Ureter (tissue), 1 donor: ENCODE measurements around the gene CNTN4. TPM values are rescaled to one million over a fixed set of nuclear protein-coding genes. Genes with fewer than 3 reads are reported as not detected.
"Not testable (repeated sequence)": the region's sequence is repeated elsewhere in the genome, so short reads cannot be mapped to it uniquely, and the experiment has no call there.

Experiments
- DNase-seq: peaks from one replicate; pipeline ENCODE4 v3.0.0-alpha.2; 2020; ENCODE audit warnings: low spot score
- total RNA-seq: library from RNA; stranded (reverse); gene quantifications from one replicate; pipeline ENCODE4 v1.2.4, GENCODE V29; 2023
- donor health status: DM: yes; HTN: yes; CAD: no.

CNTN4 gene
- total RNA-seq, 1 donor from 2014 or later = 15.3 TPM

GRCh38 chr3:2908693-2909351, 810.2 kb downstream of the CNTN4 start:
- no peak for DNase-seq

- no peak for DNase-seq
Observed at GRCh38 chr3:2910997-2911396, 812.3 kb downstream of the CNTN4 start.

DNA sequence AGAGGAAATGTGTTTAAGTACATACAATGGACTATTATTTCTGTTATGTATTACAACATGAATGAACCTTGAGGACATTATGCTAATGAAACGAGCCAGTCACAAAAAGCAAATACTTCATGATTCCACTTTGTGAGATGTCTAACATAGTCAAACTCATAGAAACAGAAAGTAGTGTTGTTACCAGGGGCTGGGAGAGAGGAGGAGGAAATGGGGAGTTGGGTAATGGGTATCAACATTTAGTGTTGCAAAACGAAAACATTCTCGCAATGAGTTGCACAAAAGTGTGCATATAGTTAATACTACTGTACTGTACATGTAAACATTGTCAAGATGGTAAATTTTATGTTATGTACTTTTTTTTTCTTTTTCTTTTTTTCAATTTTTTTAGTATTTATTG, 817.2 kb downstream of the CNTN4 start:
- no peak for DNase-seq

DNA sequence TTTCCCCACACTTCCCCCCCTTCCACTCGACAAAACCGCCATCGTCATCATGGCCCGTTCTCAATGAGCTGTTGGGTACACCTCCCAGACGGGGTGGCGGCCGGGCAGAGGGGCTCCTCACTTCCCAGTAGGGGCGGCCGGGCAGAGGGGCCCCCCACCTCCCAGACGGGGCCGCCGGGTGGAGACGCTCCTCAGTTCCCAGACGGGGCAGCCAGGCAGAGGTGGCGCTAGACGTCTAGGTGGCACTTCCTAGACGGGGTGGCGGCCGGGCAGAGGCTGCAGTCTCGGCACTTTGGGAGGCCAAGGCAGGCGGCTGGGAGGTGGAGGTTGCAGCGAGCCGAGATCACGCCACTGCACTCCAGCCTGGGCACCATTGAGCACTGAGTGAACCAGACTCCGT, 818.0 kb downstream of the CNTN4 start:
- not testable (repeated sequence) for DNase-seq

DNA sequence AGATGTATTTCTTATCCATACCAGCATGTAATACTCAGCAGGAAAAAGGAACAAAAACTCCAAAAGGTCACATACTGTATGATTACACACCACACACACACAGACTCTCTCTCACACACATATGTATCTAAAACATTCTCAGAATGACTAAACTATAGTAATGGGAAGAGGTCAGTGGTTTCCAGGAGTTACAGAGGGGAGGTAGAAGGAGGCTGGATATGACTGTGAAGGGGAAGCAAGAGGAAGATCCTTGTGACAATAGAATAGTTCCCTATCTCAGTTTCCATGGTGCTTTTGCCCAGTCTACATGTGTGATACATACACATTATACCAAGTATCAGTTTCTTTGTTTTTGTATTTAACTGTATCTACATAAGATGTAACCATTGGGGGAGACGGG, 821.4 kb downstream of the CNTN4 start:
- no peak for DNase-seq

- DNase-seq = no peak
Observed at GRCh38 chr3:2921452-2921851, 822.8 kb downstream of the CNTN4 start.

- DNase-seq = no peak
Observed at GRCh38 chr3:2921903-2922302, 823.2 kb downstream of the CNTN4 start.

GRCh38 chr3:2923390-2923789, 824.7 kb downstream of the CNTN4 start:
- no peak for DNase-seq

- DNase-seq = no peak
Observed at GRCh38 chr3:2927259-2927658, 828.6 kb downstream of the CNTN4 start.

GRCh38 chr3:2929574-2929973, 830.9 kb downstream of the CNTN4 start:
- DNase-seq = no peak

GRCh38 chr3:2931265-2931664, 832.6 kb downstream of the CNTN4 start:
- no peak for DNase-seq

- DNase-seq = no peak
Observed at GRCh38 chr3:2934541-2934940, 835.9 kb downstream of the CNTN4 start.

- no peak for DNase-seq
Observed at GRCh38 chr3:2937055-2937454, 838.4 kb downstream of the CNTN4 start.

- no peak for DNase-seq
Observed at GRCh38 chr3:2937592-2937991, 838.9 kb downstream of the CNTN4 start.

DNA sequence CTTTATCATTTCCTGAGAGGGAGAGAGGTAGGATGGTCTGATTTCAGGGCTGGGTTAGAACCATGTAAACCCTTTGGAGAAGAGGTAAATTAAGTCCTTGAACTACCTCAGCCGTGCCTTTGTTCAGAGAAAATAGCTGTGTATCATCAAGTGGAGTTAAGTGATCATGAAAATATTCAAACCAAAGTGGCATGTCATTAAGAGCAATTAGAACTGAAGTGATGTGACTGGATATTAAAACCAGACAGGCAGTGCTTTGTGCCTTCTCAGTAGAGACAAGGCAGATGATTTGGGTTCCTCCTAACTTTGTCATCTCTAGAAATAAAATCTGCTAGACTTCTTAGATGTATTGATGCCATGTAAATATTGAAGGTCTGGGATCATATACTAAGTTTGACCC, 840.0 kb downstream of the CNTN4 start:
- DNase-seq = no peak

GRCh38 chr3:2940062-2940461, 841.4 kb downstream of the CNTN4 start:
- DNase-seq = no peak

DNA sequence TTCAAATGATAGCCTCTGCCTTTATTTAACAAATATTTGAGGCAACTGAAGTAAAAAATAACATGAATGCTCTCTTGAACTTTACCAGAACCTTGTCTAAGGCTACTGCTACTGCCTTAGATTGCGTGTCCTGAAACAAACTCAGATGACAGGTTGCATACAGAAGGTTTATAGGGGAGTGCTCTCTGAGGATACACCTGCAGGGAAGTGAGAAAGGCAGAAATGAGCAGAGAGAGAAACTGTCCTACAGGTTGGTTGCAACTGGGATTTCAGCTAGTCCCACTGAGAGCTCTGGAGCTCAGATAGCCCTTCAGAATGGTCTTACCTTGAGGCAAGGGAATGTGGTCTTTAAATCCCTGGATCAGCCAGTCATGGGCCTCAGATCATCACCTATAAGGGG, 846.0 kb downstream of the CNTN4 start:
- DNase-seq = no peak

DNA sequence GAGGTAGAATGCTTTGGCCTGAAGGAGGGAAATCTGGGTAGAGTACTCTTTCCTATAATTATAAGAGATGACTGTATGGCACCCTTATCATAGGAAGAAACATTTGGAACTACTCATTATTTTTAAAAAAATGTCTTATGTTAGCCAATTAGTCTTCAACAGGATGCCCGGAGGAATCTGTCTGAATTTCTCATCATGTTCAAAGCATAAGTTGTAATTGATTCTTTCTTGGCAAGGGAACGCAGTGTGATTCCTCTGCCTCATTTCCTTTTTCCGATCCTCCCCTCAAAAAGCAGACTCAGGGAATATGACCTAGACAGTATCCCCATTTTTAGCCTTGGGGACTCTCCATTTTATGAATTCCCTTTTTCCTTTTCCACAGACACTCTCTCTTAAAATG, 846.5 kb downstream of the CNTN4 start:
- no peak for DNase-seq

DNA sequence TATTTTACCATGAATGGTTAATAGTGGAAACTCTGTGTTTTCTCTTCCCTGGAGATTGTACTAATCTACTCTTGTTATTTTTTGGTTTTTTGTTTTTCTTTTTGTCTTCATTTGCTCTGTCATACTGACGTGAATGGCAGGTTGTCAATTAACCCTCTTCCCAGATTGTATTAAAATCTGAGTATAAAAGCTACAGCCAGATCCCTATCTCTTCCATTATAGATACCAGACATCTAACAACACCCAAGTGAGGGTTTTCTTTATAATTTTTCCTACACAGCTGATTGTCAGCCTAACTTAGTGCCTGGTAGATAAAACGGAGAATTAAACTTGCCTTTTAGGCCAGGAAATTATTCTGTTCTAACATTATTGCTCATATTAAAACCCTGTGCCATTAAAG, 848.9 kb downstream of the CNTN4 start:
- DNase-seq = no peak

GRCh38 chr3:2948882-2949281, 850.2 kb downstream of the CNTN4 start:
- DNase-seq = no peak

GRCh38 chr3:2950159-2950558, 851.5 kb downstream of the CNTN4 start:
- no peak for DNase-seq

GRCh38 chr3:2957115-2957514, 858.4 kb downstream of the CNTN4 start:
- no peak for DNase-seq

DNA sequence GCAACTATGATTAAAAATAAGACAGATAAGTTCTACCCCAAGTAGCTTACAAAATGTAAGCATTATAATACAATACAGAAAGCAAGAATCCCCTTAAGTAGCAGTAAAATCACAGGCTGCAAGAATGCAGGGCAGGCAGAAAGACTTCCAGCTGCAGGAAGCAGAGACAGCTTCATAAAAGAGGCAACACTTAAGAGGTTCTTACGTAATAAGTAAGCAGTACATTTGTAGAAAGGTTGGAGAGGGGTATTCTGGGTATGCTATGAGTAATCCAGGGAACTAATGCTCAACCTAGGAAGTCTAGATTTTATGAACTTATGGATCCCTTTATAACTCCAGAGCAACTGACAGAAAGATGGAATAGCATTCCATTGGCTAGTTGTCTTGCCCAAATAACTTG, 859.9 kb downstream of the CNTN4 start:
- no peak for DNase-seq

DNA sequence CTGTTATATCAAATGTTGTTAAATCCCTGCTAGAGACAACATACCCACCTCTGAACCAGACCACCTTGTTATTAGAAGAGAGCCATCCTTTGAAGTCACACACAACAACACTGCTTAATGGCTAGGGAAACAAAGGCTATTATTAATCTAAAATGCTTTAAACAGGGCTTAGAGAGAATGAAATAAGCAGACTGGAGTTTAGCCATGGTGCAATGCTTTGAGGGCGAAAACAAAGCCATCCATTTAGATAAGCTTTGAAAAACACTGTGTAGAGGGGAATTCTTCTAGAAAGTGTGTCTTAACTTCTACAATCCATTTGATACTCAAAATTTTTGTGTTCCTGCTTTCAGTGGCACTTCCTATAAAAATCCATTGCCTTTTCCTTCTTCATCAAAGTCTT, 862.9 kb downstream of the CNTN4 start:
- DNase-seq = no peak
